Measurements from ENCODE around the gene GLCE. TPM values are rescaled to one million over a fixed set of nuclear protein-coding genes. Genes with fewer than 3 reads are reported as not detected.
"Not testable (repeated sequence)": the region's sequence is repeated elsewhere in the genome, so short reads cannot be mapped to it uniquely, and the experiment has no call there.

GLCE gene
- total and polyA plus RNA-seq, 2 donors (not counting 1 experiment from before 2014, with no cell fraction given), result 21.7 to 23.9 TPM

GRCh38 chr15:69150841-69151240 is 9.6 kb upstream of the GLCE start:
- no peak overlapping the region for H3K27ac ChIP-seq (ENCODE audit: insufficient read depth, low read length)
- peaks cover 6% of the 10 kb centered on the region for H3K4me1 ChIP-seq (ENCODE audit: control insufficient read depth, extremely low read depth, insufficient read depth, low read length)
- H3K9me3 ChIP-seq (ENCODE audit: control insufficient read depth, insufficient read depth, low read depth, low read length), result no peaks in the 10 kb centered on the region
- peaks cover 11% of the 10 kb centered on the region for H3K27me3 ChIP-seq (ENCODE audit: control insufficient read depth, insufficient read depth, low read length)
- H3K4me3 ChIP-seq (replicated peaks in 1 of 4; ENCODE audit: control extremely low read depth in 1 of 4, insufficient read depth in 1 of 4, low read depth in 3 of 4, low read length in 4 of 4), result no peak overlapping the region
- H3K36me3 ChIP-seq (ENCODE audit: control insufficient read depth, insufficient read depth, low read length), result no peaks in the 10 kb centered on the region
- no peak for TF ChIP-seq EZH2 (IDR thresholded peaks at IDR 0.05; ENCODE audit: low read length, missing control alignments)
- TF ChIP-seq, protein P1, sequence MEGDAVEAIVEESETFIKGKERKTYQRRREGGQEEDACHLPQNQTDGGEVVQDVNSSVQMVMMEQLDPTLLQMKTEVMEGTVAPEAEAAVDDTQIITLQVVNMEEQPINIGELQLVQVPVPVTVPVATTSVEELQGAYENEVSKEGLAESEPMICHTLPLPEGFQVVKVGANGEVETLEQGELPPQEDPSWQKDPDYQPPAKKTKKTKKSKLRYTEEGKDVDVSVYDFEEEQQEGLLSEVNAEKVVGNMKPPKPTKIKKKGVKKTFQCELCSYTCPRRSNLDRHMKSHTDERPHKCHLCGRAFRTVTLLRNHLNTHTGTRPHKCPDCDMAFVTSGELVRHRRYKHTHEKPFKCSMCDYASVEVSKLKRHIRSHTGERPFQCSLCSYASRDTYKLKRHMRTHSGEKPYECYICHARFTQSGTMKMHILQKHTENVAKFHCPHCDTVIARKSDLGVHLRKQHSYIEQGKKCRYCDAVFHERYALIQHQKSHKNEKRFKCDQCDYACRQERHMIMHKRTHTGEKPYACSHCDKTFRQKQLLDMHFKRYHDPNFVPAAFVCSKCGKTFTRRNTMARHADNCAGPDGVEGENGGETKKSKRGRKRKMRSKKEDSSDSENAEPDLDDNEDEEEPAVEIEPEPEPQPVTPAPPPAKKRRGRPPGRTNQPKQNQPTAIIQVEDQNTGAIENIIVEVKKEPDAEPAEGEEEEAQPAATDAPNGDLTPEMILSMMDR (conservative IDR thresholded peaks at IDR 0.05 in 1 of 2, IDR thresholded peaks at IDR 0.05 in 1 of 2; ENCODE audit: low read depth in 1 of 2, low read length in 2 of 2), result no peak
- no peaks in the 10 kb centered on the region for H3K79me2 ChIP-seq (ENCODE audit: control insufficient read depth, insufficient read depth, low read length)
- no peak overlapping the region for H2AFZ ChIP-seq (ENCODE audit: low read length)
- H4K20me1 ChIP-seq (ENCODE audit: control insufficient read depth, extremely low read depth, insufficient read depth, low read length), result no peaks in the 10 kb centered on the region
- H3K4me2 ChIP-seq (ENCODE audit: extremely low read depth, insufficient read depth, low read length), result no peak overlapping the region
- DNase-seq (ENCODE audit: low read depth in 2 of 2), result no peak
- H3K9ac ChIP-seq (ENCODE audit: insufficient read depth, low read length), result no peak overlapping the region

DNA sequence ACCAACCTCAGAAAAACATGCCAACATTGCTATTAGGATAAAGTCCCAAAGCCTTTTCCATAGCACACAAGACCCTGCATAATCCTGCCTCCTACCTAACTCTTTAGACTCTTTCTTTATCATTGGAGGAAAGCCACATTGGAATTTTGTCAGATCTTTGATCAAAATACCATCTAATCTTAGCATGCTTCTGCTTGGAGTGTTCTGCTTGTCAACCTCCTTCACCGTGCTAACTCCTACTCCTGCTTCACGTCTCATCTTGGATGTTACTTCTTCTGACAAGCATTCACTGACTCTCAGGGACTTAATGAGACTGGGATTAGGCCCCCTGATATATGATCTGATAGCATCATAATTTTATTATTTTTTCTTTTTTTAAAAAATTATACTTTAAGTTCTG is 7.4 kb upstream of the GLCE start:
- TF ChIP-seq, protein P1 (conservative IDR thresholded peaks at IDR 0.05 in 1 of 2, IDR thresholded peaks at IDR 0.05 in 1 of 2; ENCODE audit: low read depth in 1 of 2, low read length in 2 of 2), result no peak
- no peak for TF ChIP-seq EZH2 (IDR thresholded peaks at IDR 0.05; ENCODE audit: low read length, missing control alignments)
- no peak overlapping the region for H3K9ac ChIP-seq (ENCODE audit: insufficient read depth, low read length)
- no peaks in the 10 kb centered on the region for H3K79me2 ChIP-seq (ENCODE audit: control insufficient read depth, insufficient read depth, low read length)
- H4K20me1 ChIP-seq (ENCODE audit: control insufficient read depth, extremely low read depth, insufficient read depth, low read length), result no peaks in the 10 kb centered on the region
- H3K4me1 ChIP-seq (ENCODE audit: control insufficient read depth, extremely low read depth, insufficient read depth, low read length), result peaks cover 6% of the 10 kb centered on the region
- H3K4me3 ChIP-seq (replicated peaks in 1 of 4; ENCODE audit: control extremely low read depth in 1 of 4, insufficient read depth in 1 of 4, low read depth in 3 of 4, low read length in 4 of 4), result no peak overlapping the region
- H3K4me2 ChIP-seq (ENCODE audit: extremely low read depth, insufficient read depth, low read length), result no peak overlapping the region
- H3K9me3 ChIP-seq (ENCODE audit: control insufficient read depth, insufficient read depth, low read depth, low read length), result no peaks in the 10 kb centered on the region
- H3K27me3 ChIP-seq (ENCODE audit: control insufficient read depth, insufficient read depth, low read length), result peaks cover 4% of the 10 kb centered on the region
- H3K27ac ChIP-seq (ENCODE audit: insufficient read depth, low read length), result no peak overlapping the region
- H3K36me3 ChIP-seq (ENCODE audit: control insufficient read depth, insufficient read depth, low read length), result no peaks in the 10 kb centered on the region
- DNase-seq (ENCODE audit: low read depth in 2 of 2), result no peak
- no peak overlapping the region for H2AFZ ChIP-seq (ENCODE audit: low read length)

DNA sequence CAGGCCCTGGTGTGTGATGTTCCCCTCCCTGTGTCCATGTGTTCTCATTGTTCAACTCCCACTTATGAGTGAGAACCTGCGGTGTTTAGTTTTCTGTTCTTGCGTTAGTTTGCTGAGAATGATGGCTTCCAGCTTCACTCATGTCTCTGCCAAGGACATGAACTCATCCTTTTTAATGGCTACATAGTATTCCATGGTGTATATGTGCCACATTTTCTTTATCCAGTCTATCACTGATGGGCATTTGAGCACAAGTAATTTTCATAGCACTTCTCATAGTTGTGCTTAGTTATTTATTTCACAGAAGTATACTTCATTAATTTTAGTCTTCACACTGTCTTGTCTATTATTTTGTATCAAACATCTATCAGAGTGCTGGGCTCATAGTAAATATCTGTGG is 6.8 kb upstream of the GLCE start:
- H3K9ac ChIP-seq (ENCODE audit: insufficient read depth, low read length); H3K27ac ChIP-seq (ENCODE audit: insufficient read depth, low read length); H3K4me1 ChIP-seq (ENCODE audit: control insufficient read depth, extremely low read depth, insufficient read depth, low read length); H3K4me3 ChIP-seq (replicated peaks in 1 of 4; ENCODE audit: control extremely low read depth in 1 of 4, insufficient read depth in 1 of 4, low read depth in 3 of 4, low read length in 4 of 4); H3K79me2 ChIP-seq (ENCODE audit: control insufficient read depth, insufficient read depth, low read length); H3K4me2 ChIP-seq (ENCODE audit: extremely low read depth, insufficient read depth, low read length); DNase-seq (ENCODE audit: low read depth in 2 of 2); H4K20me1 ChIP-seq (ENCODE audit: control insufficient read depth, extremely low read depth, insufficient read depth, low read length); H3K36me3 ChIP-seq (ENCODE audit: control insufficient read depth, insufficient read depth, low read length); H3K9me3 ChIP-seq (ENCODE audit: control insufficient read depth, insufficient read depth, low read depth, low read length); H2AFZ ChIP-seq (ENCODE audit: low read length); H3K27me3 ChIP-seq (ENCODE audit: control insufficient read depth, insufficient read depth, low read length): not testable (repeated sequence)

Measured in fibroblast of lung (primary cell).